HG02852 (cell line): ENCODE measurements around the gene COPS7B.
"Not testable (repeated sequence)": the region's sequence is repeated elsewhere in the genome, so short reads cannot be mapped to it uniquely, and the experiment has no call there.

Experiments used
- ATAC-seq: cut with Tn5 transposase; IDR thresholded peaks from one replicate; pipeline ENCODE4 v1.9.1; 2021; ENCODE audit warnings: mild to moderate bottlenecking, moderate library complexity; ENCODE audit not compliant: unreplicated experiment

Gene COPS7B

DNA sequence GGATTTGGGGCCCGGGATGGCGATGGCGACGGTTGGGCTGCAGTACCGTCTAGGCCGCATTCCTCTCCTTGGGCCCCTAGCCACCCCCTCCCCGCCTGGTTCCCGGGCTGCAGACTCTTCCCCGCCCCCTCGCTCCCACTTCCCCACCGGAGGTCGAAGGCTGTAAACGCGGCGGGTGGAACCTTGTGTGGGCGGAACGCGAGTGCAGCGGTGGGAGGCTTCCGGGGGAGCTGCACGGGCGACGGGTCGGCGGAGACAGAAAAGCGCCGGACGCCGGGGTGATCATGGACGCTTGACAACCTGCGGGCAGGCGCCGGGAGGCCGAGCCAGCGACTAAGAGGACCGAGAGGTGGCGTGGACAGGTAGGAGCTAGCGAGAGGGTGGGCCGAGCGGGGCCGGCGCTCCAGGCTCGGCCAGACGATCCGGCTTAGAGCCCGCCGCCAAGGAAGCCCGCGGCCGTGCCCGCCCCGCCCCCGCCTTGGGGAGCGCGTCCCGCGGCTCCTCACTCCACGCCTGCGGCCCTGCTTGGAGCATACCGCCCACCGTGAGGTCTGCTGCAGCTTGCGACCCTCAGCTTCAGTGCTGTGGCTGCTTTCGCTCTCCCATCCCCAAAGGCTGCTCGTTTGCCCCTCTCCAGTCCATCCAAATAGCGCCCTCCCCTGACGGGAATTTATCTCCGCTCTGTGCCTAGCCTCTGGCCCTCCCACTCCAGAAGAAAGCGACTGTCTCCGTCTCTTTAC lies at the start of gene COPS7B:
Gene COPS7B (plus strand): TSS at position 269 of the 740 bp plus-strand sequence. CDS start 2,126 bp downstream, outside the sequence.
- ATAC-seq = peak; percentile 59

DNA sequence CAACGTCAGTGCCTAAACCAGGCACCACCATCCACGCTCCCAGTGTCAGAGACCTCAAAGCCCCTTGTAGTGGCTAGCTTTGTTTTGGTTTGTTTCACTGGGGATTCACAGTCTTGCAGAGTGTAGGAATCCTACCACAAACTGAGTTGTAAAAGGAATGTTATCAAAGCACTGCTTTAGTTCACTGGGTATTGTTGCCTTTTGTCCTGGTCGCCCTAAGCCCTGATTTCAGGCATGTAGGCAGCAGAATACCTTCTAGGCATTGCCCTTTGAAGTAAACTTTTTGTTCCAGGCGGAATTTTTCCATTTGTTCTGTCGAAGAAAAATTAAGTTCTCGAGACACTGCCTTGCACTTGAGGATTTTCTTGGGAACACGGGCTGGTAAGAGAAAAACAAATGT lies 48.5 kb upstream of the COPS7B start:
- no peak for ATAC-seq

DNA sequence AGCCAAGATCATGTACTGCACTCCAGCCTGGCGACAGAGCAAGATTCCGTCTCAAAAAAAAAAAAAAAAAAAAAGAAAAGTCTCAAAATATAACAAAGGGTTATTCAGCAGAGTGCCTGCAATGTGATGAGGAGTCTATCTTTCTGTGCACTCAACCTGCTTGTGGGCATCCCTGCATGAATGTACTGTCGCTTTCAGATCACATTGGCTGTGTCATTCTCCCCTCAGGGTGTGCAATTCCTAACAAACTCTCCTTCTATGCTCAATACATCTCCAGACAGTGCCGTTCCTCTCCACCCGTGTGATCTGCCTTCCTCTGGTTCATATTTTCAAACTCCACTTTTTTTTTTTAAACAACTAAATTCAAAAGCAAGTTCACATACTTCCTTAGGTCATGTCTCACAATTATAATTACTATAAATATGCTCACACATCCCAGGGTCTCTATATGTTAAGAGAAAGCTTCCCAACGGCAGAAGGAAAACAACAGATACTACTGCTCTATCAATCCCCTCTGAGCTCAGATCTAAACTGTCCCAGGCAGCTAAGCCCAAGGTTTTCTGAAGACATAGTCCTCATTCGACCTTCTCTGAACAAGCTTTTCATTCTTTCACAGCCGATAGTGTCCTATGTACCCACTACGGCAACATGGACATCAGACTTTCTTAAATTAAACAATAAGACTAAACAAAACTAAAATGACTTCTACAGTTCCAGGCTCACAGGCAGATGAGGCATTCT lies 42.7 kb upstream of the COPS7B start:
- ATAC-seq = no peak

DNA sequence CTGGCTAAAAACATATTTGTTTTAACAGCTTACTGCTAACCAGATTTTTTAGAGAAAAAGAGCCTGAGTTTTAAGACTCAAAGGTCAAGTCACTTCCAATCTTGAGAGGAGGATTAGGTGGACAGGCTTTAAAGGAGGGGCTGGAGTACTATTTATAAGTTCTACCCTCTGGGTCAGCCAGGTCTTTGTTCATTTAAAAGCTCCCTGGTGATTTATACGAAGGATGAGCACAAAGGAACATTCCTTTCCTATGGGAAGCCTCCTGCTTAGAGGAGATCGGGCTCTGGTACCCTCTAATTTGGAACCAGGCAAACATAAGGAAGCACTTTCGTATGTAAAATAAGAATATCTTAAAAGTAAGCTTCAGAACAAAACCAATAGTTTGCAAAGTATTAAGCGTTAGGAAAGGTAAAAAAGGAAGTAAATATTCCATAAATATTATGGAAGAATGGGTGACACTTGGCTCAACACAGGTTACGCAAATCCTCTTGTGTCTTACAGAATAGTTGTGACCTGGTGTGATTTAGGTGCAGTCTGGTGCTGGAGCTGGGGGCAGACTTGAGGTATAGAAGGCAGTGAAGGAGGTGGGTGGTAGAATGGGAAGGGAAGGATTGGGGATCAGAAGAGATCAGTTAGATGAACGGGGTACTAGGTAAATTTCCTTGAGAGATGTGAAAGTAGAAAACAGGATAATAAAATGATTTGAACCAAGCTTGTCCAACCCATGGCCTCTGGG lies 40.8 kb upstream of the COPS7B start:
- no peak for ATAC-seq

DNA sequence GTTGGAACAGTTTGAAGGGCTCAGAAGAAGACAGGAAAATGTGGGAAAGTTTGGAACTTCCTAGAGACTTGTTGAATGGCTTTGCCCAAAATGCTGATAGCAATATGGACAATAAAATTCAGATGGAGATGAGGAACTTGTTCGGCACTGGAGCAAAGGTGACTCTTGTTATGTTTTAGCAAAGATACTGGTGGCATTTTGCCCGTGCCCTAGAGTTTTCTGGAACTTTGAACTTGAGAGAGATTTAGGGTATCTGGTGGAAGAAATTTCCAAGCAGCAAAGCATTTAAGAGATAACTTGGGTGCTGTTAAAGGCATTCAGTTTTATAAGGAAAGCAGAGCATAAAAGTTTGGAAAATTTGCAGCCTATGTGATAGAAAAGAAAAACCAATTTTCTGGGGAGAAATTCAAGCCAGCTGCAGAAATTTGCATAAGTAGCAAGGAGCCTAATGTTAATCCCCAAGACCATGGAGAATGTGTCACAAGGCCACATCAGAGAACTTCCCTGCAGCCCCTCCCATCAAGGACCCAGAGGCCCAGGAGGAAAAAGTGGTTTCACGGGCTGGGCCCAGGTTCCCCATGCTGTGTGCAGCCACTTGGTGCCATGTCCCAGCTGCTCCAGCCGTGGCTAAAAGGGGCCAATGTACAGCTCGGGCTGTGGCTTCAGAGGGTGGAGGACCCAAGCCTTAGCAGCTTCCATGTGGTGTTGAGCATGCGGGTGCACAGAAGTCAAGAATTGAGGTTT lies 37.9 kb upstream of the COPS7B start:
- not testable (repeated sequence) for ATAC-seq

DNA sequence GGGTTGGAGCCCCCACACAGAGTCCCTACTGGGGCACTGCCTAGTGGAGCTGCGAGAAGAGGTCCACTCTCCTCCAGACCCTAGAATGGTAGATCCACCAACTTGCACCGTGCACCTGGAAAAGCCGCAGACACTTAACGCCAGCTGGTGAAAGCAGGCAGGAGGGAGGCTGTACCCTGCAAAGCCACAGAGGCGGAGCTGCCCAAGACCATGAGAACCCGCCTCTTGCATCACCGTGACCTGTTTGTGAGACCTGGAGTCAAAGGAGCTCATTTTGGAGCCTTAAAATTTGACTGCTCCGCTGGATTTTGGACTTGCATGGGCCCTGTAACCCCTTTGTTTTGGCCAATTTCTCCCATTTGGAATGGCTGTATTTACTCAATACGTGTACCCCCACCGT lies 37.2 kb upstream of the COPS7B start:
- ATAC-seq = not testable (repeated sequence)

DNA sequence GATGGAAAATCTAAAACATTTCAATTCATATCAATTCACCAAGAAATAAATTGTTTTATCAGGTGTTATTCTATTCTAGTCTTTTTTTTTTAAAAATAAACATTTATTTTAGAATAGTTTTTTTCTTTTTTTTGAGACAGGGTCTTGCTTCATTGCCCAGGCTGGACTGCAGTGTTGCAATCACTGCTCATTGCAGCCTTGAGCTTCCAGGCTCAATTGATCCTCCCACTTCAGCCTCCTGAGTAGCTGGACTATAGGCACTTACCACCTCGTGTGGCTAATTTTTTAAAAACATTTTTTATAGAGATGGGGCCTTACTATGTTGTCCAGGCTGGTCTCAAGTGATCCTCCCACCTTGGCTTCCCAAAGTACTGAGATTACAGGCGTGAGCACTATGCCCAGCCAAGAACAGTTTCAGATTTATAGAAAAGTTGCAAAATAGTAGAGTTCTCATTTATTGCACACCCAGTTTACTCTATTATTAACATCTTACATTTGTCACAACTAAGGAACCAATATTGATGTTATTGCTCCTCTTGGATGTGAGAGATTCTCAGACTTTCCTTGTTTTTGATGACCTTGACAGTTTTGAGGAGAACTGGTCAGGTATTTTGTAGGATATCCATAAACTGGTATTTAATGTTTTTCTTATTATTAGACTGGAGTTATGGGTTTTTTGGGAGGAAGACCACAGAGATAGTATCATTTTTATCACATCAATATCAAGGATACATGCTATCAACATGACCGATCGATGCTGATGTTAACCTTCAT lies 35.0 kb upstream of the COPS7B start:
- ATAC-seq = no peak

DNA sequence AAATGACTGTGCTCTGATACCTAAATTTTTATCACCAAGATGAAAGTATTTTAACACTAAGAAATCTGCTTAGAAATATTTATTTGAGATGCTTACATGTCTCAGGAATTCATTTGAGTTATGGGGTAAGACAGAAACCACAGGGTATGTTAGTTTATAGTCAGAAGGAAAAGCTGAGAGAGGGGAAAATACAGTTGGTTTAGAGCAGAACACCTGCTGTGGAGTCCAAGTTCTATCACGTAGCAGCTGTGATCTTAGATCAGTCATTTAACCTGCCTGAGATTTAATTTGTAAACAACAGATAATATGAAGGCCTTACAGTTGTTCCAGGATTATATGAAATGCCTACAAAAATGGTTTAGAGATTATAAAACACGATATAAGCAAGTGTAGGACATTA lies 34.2 kb upstream of the COPS7B start:
- ATAC-seq = no peak

DNA sequence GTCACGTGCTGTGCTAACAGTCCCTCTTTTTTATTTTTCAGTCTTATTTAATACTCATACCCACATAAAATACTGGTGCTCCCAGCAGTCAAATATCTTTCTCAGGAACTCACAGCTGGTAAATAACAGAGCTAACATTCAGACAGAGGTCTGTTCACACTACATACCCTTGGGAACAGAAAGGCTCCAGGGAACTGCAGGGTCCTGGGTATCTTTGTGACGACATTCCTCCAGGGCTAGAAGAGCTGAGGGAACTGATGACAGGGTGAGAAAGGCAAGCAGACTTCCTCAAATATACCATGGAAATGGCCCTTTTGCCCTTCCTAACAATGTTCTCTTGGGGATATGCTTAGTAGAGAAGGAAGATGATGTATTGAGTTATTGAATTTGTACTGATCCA lies 24.5 kb upstream of the COPS7B start:
- ATAC-seq = no peak

DNA sequence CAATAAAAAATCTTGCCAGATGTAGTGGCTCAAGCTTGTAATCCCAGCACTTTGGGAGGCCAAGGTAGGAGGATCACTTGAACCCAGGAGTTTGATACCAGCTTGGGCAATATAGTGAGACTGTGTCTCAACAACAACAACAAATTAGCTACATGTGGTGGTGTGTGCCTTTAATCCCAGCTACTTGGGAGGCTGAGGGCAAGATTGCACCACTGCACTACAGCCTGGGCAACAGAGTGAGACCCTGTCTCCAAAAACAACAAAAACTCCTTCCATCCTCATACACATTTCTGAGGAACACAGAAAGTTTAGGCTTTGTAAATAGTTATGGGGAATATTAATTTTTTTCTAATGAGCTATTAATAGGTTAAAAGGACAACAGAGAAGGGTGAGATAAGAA lies 22.1 kb upstream of the COPS7B start:
- ATAC-seq = no peak

DNA sequence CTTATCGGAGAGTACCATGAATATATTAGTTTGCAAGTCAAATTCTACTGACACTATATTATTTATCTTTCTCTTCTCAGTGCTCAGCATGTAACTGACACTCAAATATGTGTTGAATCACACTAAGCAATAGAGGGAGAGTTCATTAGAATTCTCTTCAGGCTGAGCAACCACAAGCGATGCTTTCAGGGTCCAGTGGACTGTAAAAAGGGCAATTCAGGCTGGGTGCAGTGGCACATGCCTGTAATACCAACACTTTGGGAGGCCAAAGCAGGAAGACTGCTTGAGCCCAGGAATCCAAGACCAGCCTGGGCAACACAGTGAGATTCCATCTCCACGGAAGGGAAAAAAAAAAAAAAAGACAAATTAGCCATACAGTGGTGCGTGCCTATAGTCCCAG lies 21.5 kb upstream of the COPS7B start:
- ATAC-seq = no peak

DNA sequence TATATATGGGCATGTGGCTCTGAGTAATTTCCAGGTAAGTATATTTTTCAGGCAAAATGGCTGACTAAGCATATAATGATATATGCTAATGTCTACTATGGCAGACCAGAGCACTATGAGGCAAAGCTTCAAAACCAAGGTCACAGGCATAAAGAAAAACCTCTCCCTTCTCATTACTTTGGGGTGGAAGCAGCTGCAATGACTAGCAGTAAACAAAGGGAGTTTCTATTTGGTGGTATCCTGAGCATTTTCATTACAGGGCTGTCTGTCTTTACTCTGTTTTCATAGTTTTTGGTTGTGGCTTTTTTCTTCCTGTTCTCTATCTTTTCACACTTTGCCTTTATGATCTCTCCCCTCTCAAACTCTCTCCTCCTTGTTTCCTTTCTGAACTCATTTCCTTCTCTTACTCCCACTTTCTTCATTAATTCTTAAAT lies 20.7 kb upstream of the COPS7B start:
- no peak for ATAC-seq

DNA sequence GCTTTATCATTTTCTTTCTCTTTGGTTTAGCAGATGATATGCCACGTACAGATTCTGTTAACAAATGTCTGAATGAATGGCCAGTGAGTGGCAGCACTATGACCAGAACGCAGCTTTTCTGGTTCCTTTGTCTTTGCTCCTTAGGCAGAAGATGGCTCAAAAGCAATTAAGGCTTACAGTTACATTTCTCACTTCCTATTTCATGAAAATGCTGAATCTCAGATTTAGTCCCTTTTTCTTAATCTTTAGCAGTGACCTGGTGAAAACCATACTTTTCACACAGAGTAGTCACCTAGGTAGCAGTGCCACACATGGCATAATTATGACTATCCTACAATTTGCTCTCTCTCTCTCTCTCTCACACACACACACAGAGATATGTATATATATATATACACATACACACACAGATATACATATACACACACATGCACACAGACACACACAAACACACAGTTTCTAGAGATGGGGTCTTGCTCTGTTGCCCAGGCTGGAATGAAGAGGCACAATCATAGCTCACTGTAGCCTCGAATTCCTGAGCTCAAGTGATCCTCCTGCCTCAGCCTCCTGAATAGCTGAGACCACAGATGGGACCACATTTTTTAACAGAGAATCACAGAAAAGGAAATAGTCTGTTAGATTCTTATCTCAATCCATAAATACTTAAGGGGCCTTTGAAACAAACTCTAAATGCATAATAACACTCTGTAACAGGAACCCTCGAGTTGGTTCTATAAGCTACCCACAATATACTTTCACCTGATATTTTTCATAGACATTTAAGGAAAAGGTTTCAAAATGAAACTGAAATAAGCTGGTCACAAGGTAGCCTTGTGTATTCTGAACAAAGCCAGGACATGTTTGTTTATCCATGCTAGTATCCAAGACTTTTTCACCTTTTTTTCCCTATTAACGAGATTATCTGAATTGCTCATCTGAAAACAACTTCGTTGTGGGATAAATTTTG lies 16.8 kb upstream of the COPS7B start:
- ATAC-seq = peak; percentile 53

DNA sequence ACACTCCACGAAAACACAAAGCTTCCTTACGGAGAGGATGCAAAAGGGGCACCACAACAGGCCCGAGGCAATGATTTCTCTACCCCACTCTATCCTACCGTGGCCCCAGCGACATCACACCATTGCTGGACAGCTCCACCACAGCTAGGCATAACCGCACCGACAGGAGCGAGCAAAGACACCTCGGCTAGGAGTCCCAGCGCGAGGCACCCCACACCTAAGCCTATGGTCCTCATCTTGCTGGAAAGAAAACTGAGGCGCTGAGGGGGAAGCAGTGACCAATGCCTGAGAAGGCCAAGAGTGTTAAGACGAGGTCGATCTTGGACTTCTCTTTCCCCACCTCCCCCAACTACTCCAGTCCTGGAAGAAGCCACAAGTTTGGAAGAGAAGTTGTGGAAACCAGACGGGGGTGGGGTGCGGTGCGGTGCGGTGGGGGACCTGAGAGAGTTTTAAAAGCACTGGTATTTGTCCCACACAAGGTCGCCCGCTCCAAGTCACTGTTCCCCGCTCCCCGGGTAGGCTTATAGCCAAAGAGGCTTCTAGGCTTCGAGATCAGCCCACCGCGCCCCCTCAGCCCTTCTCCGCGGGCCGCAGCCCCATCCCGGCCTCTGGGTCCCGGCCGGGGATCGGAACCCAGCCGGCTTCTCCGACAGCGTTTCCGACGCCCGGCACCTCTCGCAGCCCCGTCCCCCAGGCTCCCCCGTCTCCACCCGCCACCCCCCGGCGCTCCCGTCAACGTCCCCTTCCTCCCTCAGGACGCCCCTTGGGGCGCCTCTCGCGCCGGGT lies 5.9 kb upstream of the COPS7B start:
- peak; percentile 9 for ATAC-seq

DNA sequence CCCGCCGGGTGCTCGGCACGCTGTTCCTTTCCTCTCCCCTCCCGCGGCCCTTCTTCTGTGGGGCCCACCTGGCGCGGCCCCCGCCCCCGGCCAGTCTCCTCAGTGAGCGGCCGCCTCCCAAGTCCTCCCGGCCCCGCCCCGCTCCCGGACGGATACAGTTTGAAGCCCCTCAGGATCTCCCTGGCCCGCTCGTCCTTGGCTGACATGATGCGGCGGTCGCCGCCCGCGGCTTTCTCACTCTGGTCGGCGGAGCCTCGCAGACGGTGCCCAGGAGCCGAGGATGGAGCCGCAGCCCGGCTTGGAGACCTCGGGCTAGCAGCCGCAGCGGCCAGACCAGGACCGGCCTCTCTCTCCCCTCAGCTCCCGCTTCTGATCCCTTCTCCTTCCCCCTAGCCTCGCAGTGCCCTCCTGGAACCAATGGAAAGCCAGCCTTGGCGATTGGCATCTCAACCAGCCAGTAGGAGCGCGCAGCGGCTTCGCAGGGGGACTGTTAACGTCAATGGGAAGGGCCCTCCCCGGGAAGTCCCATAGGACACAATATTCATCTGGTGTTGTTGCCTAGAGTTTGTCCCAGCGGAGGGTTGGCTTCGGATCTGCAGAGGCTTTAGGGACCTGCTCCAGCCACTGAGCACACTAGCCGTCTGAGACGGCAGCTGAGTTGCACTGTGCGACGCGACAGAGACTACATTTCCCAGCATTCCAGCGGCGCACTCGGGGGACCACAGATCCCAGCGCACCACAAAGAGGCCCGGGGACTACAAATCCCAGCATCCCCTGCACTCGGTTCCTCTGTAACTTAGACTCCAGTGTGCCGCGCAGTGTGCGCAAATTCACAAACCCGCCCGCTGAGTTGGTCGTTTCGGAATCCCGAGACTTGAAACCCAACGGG lies 5.1 kb upstream of the COPS7B start, which contains the start of gene PDE6D:
Gene PDE6D (minus strand): TSS at position 374 of the 889 bp plus-strand sequence. CDS start 168 bp downstream, at position 206.
- peak; percentile 88 for ATAC-seq

DNA sequence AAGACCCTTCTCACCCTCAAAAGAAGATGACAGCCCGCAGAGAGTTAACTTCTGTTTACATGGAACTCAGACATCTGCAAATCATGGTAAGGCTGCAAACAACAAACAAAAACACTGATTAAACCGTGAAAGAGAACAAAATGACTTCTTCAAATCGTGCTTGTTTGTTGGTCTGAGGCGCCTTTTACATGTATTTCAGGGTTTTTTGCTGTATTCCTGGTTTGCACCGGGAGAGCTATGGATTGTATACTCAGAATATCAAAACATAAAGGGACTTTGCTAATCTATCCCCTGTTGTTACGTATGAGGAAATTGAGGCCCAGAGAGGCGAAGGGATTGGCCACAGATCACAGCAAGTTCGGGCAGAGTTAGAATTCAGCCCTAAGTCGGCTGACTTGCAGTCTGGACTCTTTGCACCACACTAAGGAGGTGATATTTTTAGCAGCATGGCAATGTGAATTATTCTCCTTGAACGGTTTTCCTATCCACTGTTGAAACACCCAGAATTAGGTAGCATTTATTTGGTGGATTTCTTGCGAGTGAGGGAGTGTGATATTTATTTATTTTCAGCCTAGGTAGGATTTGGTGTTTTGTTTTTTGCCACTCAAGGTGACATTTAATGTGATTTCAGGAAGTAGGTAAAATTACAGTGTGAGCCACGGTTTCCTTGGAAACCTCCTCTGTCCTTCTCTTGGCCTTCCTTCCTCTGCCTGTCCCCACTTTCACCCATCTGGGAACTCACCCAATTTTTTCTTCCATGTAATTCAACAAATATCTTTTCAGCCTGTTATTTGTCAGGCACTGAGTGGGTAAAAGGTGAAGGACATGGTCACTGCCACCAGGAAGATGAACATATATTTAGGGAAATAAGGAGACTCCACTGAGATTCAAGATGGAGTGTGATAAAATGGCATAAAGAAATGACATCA lies 4.2 kb upstream of the COPS7B start:
- ATAC-seq = no peak
